Measurements from ENCODE around the gene ZKSCAN1.
"Not testable (repeated sequence)": the region's sequence is repeated elsewhere in the genome, so short reads cannot be mapped to it uniquely, and the experiment has no call there.

The ZKSCAN1 gene

DNA sequence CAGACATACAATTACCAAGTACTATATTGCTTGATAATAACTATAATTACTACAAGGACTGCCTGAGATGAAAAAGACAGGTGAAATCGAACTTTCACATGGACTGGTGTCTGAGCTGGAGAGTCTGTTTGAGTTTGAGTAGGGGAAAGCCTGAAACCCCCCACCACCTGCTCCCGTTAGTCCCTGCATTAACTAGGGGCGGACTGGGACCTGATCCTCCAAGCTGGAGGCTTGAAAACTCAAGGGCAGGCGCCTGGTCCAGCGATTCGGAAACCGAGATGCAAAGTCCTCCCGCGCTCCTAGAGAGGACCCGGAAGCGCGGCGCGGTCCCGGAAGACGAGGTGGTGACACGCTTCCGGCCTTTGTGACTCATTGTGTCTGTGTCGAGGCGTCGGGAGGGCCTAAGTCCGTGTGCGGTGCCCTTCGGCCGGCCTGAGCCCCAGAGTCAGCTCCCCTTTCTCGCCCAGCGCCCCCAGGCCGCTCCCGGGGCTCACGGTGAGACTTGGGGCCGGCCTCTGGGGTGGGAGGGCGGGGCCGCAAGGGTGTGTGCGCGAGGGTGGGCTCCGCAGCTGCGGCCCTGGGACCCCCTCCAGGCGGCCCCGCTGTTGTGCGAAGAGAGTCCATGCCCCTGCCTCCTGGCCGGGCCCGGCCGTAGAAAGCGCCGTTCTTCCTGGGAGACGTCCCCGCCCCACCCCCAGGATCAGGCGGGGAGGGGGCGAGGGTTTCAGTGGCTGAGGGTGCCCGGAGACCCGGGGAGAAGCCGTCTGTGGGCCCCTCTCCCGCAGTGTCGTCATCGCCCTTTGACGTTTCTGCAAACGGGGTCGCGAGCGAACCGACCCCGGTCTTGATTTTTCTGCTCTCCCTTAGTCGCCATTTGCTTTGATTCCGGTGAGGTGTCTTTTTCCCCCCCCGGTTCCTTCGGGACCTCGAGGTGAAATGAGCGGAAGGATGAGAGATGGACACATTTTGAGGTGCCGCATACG, at the start of gene ZKSCAN1:
ZKSCAN1 (plus strand) TSS at position 365 of the 983 bp plus-strand sequence. CDS start 7,911 bp downstream, outside the sequence.
- peak; percentile 70 to 72 (median 72) for DNase-seq (ENCODE audit: low read depth in 3 of 3)

DNA sequence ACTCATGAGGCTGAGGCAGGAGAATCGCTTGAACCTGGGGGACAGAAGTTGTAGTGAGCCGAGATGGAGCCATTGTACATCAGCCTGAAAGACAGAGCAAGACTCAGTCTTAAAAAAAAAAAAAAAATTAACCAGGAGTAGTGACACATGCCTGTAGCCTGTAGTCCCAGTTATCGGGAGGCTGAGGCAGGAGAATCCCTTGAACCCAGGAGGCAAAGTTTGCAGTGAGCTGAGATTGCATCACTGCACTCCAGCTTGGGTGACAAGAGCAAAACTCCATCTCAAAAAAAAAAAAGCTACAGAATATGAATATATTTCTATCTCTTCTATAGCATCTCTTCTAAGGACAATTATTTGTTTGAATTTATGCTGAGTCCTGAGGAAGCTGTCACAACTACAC, 46.1 kb upstream of the ZKSCAN1 start:
- DNase-seq (ENCODE audit: low read depth in 3 of 3): no peak

DNA sequence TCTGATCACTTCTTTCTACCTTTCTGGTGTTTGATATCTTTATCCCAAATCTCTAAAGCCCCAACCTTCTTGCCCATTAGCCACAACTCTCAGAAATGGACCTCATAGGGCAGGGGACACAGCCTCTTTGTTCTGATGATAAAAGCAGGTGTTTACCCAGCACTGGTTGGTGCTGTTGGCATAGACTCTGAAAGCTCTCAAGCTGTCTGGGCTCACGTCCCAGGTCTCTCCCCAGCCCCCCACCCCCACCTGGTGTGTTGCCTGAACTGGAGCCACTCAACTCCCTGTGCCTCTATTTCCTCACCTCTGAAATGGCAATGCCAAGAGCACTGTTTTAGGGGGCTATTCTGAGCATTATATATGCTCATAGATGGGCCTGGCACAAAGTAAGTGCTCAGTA, 45.6 kb upstream of the ZKSCAN1 start:
- DNase-seq (ENCODE audit: low read depth in 3 of 3): not testable (repeated sequence)

DNA sequence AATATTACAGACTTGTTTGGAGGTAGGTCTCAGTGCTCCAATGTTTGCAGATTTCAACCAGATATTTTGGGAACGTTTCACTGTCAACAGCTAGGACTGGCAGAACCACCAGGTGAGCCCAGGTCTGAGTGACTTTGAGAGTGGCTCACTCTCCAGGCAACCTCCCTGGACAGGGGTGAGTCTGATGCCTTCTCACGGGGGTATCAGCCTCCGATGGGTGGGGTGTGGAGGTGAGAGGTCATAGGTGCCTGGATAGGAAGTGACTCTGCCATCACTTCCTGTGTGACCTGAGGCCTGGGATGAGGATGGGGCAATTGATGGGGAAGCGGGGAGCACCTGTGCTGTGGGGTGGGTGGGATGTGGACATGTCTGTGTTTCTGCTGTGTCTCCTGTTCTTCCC, 44.2 kb upstream of the ZKSCAN1 start:
- DNase-seq (ENCODE audit: low read depth in 3 of 3): no peak

DNA sequence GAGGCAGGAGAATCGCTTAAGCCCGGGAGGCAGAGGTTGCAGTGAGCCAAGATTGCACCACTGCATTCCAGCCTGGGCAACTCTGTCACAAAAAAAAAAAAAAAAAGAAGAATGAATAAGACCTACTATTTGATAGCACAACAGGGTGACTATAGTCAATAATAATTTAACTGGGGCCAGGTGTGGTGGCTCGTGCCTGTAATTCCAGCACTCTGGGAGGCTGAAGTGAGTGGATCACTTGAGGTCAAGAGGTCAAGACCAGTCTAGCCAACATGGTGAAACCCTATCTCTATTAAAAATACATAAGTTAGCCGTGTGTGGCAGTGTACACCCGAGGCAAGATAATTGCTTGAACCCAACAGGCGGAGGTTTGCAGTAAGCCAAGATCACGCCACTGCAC, 41.6 kb upstream of the ZKSCAN1 start:
- not testable (repeated sequence) for DNase-seq (ENCODE audit: low read depth in 3 of 3)

DNA sequence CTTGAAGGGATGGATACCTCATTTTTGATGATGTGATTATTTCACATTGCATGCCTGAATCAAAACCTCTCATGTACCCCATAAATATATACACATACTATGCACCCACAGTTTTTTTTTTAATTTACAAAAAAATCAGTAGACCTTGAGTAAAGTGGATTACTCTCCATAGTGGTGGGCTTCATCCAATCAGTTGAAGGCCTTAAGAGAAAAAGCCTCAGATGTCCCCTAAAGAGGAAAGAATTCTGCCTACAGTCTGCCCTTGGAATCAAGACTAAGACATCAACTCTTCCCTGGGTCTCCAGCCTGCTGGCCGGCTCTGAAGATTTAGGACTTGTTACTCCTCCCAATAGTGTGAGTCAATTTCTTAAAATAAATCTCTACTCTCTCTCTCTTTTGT, 40.7 kb upstream of the ZKSCAN1 start:
- DNase-seq (ENCODE audit: low read depth in 3 of 3): no peak

DNA sequence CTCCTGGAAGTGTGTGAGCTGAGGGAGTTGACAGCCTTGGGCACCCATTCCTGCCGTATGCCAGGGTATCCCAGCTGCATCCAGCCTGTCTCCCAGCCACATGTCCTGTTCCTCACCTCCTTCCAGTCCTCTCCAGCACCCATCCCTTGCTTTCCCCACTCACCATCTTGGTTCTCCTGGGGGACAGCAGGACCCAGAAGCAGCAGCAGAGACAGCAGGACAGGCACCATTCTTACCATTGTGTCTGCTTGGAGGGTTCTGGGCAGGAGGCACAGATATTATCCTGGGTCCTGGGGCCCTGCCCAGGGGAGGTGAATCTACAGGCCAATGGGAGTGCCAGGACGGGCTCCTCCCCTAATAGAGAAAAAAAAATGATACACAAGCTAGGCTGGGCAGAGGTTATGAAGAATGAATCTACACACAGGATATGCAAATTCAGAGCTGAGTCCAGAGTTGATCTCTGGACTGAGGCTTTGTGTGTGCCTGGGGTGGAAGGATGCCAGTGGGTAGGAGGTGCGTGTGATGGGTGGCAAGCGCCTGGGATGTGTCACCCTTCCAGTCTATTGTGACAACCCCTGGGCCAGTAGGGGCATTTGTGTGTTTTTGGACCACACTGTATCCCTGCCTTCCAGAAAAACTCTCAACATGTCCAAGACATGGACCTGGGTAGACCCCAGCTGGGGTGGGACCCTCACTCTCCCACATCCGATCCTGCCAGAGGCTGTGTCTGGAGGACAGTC, 39.4 kb upstream of the ZKSCAN1 start, which contains the start of gene AZGP1:
AZGP1 (minus strand) TSS at position 250 of the 740 bp plus-strand sequence; CDS start at position 239, 11 bp downstream.
- no peak for DNase-seq (ENCODE audit: low read depth in 3 of 3)

DNA sequence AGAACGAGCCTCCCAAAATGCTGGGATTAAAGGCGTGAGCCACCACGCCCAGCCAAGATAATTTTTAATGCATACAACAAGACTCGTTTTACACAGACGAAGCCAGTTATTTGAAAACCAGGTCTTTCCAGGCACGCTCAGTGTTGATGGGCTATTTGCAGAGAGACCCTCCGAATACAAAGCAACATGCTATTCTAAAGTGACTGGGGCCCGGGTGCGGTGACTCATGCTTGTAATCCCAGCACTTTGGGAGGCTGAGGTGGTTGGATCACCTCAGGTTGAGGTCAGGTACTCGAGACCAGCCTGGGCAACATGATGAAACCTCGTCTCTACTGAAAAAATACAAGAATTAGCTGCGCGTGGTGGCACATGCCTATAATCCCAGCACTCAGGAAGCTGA, 38.8 kb upstream of the ZKSCAN1 start:
- no peak for DNase-seq (ENCODE audit: low read depth in 3 of 3)

DNA sequence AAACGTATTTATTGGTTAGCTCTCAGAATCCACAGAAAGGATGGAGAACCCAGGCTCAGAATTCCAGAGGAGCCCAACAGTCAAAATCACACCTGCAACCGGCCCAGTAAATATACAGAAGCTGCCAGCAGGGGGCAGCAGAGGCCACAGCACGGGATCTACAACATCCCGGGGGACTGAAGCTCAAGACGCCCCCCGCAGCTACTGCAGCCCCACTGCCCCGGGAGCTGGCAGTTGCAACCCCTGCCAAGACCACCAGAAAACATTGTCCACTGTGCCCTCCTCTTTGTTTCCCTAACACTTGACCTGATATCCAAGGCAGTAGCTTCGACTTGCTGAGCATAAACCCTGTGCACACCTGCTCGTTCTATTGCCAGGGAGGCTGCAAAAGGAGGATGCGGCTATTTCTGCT, 35.6 kb upstream of the ZKSCAN1 start:
- peak; percentile 40 to 49 (median 43) for DNase-seq (ENCODE audit: low read depth in 3 of 3)

DNA sequence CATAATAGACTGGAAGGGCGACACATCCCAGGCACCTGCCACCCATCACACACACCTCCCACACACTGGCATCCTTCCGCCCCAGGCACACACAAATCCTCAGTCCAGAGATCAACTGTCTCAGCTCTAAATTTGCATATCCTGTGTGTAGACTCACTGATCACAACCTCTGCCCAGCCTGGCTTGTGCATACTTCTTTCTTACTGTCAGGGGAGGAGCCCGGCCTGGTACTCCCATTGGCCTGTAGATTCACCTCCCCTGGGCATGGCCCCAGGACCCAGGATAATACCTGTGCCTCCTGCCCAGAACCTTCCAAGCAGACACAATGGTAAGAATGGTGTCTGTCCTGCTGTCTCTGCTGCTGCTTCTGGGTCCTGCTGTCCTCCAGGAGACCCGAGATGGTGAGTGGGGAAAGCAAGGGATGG, 34.9 kb upstream of the ZKSCAN1 start:
- DNase-seq (ENCODE audit: low read depth in 3 of 3): not testable (repeated sequence)

DNA sequence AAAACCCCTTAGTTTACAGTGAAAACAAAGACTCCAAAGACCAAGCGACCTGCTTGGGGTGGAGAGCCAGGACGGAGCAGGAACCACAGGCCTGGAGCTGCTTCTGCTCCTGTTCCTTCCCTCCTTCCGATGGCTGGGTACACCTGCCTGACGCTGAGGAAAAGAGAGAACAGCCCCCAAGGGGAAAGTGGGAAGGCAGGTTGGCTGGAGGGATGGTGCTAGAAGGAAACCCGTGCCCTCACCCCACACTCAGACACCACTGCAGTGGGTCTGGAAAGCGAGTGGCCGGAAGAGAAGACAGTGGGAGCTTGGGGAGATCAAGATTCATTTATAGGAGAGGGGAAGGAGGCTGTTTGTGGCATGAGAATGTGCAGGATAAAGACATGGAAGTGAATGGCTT, 34.3 kb upstream of the ZKSCAN1 start:
- not testable (repeated sequence) for DNase-seq (ENCODE audit: low read depth in 3 of 3)

DNA sequence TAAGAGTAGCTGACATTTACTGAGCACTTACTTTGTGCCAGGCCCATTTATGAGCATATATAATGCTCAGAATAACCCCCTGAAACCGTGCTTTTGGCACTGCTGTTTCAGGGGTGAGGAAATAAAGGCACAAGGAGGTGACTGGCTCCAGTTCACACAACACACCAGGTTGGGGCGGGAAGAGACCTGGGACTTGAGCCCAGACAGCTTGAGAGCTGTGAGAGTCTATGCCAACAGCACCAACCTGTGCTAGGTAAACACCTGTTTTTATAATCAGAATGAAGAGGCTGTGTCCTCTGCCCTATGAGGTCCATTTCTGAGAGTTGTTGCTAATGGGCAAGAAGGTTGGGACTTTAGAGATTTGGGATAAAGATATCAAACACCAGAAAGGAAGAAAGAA, 30.8 kb upstream of the ZKSCAN1 start:
- DNase-seq (ENCODE audit: low read depth in 3 of 3): no peak

DNA sequence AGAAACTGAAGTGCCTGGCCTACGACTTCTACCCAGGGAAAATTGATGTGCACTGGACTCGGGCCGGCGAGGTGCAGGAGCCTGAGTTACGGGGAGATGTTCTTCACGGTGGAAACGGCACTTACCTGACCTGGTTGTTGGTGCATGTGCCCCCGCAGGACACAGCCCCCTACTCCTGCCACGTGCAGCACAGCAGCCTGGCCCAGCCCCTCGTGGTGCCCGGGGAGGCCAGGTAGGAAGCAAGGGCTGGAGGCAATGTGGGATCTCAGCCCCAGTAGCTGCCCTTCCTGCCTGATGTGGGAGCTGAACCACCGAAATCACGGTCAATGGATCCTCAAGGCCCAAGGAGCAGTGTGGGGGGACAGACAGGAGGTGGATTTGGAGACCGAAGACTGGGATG, 28.1 kb upstream of the ZKSCAN1 start:
- not testable (repeated sequence) for DNase-seq (ENCODE audit: low read depth in 3 of 3)

DNA sequence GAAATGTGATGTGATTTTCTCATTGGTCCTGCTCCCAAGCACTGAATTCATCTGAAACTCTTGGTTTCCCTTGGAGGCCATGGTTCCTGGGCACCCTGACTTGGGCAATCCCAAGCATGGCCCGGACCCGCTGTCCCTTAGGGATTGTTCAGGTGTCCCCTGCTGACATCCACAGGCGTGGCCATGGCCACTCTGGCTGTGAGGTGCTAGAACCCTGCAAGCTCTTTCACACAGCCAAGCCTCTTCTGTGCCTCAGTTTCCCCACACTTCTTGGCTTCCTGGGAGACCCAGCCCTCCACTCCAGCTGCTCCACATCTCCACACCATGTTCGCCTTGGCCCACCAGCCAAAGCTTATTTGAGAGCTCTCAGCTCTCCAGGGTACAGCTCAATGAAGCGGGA, 27.6 kb upstream of the ZKSCAN1 start:
- DNase-seq (ENCODE audit: low read depth in 3 of 3): no peak

DNA sequence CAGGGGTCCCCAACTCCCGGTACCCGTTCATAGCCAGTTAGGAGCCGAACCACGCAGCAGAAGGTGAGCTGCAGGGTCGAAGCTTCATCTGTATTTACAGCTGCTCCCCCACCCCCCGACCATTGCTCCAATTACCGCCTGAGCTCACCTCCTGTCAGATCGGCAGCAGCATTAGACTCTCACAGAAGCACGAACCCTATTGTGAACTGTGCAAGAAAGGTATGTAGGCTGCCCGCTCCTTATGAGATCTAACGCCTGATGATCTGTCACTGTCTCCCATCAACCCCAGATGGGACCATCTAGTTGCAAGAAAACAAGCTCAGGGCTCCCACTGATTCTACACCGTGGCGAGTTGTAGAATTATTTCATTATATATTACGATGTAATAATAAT, 24.9 kb upstream of the ZKSCAN1 start:
- DNase-seq (ENCODE audit: low read depth in 3 of 3): no peak

DNA sequence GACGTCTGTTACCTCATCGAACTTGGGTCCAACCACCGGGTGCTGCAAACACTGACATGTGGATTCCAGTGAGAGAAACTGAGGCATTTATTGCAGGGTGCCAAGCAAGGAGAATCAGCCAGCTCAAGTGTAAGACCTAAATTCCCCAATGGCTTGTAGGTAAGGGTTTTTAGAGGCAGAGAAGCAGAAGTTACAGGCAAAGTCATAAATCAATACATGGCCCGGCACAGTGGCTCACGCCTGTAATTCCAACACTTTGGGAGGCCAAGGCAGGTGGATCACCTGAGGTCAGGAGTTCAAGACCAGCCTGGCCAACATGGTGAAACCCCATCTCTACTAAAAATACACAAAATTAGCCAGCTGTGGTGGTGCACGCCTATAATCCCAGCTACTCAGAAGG, 23.9 kb upstream of the ZKSCAN1 start:
- DNase-seq (ENCODE audit: low read depth in 3 of 3): not testable (repeated sequence)

DNA sequence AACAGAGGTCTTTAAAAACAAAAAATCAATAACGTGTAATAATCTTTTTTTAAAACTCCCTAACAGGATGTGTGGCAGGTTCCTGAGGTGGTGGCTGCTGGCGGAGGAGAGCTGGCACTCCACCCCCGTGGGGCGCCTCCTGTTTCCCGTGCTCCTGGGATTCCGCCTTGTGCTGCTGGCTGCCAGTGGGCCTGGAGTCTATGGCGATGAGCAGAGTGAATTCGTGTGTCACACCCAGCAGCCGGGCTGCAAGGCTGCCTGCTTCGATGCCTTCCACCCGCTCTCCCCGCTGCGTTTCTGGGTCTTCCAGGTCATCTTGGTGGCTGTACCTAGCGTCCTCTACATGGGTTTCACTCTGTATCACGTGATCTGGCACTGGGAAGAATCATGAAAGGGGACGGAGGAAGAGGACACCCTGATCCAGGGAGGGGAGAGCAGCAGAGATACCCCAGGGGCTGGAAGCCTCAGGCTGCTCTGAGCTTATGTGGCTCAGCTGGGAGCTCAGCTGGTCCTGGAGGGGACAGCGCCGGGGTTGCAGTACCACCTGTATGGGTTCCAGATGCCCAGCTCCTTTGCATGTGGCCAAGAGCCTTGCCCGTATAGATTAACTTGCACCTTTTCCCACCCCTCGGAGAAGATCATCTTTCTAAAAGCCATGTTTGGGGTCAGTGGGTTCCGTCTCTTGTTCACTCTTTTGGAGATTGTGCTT, 22.9 kb upstream of the ZKSCAN1 start:
- no peak for DNase-seq (ENCODE audit: low read depth in 3 of 3)

DNA sequence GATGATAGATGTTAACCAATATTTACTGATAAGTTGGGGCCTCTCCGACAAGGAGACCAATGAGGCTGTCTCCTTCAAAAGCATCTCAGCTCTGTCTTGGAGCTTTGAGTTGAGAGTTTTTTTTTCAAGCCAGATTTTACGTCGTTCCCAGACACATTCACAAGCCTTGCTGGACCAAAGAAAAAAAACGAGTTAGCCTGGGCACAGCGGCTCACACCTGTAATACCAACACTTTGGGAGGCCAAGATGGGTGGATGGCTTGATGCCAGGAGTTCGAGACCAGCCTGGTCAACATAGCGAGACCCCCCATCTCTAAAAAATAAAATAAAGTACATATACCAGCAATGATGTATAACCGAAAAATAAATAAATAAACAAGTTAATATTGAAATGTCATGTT, 20.6 kb upstream of the ZKSCAN1 start:
- no peak for DNase-seq (ENCODE audit: low read depth in 3 of 3)

DNA sequence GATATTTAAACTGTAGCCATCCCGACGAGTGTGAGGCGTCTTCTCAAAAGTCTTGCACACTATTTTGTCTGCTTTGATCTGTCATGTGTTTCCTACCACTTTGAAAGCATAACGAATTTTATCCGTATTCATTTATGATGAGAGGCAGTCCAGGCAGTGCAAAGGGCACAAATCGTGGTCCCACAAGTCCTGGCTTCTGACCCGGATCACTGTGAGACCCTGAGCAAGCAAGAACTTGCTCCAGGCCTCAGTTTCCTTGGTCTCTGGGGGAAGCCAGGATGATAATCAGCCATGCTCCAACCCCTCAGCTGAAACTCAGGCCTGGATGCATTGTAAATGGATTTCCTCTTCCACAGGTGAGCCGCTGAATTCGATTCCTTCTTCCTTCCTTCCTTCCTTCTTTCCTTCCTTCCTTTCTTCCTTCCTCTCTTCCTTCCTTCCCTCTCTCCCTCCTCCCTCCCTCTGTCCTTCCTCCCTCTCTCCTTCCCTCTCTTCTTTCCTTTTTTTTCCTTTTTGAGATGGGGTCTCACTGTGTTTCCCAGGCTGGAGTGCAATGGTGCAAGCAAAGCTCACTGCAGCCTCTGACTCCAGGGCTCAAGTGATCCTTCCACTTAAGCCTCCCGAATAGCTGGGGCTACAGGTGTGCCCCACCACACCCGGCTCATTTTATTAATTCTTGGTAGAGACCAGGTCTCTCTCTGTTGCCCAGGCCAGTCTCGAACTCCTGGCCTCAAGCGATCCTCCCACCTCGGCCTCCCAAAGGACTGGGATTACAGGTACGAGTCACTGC, 18.4 kb upstream of the ZKSCAN1 start:
- DNase-seq (ENCODE audit: low read depth in 3 of 3): no peak

DNA sequence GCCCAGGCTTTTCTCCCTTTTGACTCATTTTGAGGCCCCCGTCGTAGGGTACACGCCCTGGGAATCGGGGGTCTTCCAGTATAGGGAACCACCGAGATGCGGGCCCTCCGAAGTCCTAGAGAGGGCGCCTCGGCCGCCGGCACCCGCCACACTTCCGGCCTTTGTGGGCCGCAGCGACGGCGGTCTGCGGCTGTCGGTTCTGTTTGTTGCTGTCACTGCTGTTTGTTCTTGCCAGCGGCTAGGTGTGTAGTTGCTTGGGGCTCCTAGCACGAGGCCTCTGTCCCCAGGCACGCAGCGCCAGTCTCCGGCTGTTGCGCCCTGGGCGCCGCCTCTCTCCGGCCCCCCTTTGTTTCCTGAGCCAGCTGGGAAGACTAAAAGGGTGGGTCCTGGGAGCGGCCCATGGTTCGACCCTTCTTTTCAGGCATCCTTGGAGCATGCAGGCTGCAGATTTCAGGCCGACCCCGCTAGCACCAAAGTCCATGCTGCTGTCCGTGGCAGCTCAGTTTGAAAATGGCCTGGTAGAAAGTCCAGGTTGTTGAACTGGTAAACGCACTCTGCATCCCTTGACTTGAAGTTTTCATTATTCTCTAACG, 17.8 kb upstream of the ZKSCAN1 start:
- peak; percentile 30 to 36 (median 34) for DNase-seq (ENCODE audit: low read depth in 3 of 3)

DNA sequence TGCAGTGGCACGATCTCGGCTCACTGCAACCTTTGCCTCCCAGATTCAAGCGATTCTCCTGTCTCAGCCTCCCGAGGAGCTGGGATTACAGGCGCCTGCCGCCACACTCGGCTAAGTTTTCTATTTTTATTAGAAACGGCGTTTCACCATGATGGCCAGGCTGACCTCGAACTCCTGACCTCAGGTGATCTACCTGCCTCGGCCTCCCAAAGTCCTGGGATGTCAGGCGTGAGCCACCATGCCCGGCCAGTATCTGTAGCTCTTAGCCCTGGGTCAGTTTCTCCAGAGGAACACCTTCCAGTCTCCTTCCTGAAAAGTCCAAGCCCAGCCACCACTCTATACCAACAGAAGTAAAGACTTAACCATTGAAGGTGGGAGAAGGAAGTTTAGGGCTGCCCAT, 15.2 kb upstream of the ZKSCAN1 start:
- DNase-seq (ENCODE audit: low read depth in 3 of 3): no peak

All from stimulated activated CD4-positive, alpha-beta T cell treated with anti-CD3 and anti-CD28 coated beads, TNF-alpha, amount 100 ng/mL, for 4 hours (primary cell).